HG03175 (cell line): ENCODE results near the gene GIMAP2.
"Not testable (repeated sequence)": the region's sequence is repeated elsewhere in the genome, so short reads cannot be mapped to it uniquely, and the experiment has no call there.

Source experiments
- ATAC-seq: cut with Tn5 transposase; IDR thresholded peaks from one replicate; pipeline ENCODE4 v1.9.1; 2021; ENCODE audit warnings: mild to moderate bottlenecking, moderate library complexity; ENCODE audit not compliant: unreplicated experiment

Gene GIMAP2

DNA sequence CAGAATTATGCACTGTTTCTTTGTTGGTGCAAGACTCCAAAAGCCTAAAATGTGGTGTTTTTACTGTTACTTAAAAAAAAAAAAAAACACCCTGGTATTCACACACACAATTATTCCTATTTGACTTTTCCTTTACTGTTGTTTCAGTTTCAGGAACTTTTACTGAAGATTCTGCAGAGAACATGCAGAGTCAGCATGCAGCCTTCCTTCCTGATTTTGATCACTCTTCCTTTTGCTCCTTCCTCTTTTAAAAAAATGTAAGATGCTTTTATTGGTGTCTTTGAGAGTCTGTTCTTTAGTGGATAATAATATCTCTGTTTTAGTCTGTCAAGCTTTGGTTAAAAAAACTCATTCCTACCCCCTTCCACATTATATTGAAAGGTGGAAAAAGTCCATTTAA is 9.2 kb upstream of the GIMAP2 start:
- ATAC-seq = not testable (repeated sequence)

DNA sequence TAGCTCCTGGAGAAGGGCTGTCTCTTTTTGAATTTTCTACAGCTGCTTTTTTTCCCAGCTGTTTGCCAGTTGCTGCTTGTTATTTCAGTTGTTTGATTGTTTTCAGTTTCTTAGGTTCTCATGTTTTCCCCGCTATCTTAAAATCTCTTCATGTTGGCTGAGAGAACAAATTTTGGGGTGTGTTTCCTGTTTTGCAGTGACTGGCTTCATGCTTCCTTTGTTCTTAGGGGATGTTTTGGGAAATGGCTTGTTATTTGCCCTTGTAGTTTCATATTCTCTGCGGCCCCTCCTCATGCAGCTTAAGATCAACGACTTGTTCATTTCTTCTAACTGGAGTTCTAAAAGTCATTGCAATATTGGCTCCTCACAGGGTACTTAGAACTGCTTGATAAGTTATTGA is 8.7 kb upstream of the GIMAP2 start:
- ATAC-seq = not testable (repeated sequence)

DNA sequence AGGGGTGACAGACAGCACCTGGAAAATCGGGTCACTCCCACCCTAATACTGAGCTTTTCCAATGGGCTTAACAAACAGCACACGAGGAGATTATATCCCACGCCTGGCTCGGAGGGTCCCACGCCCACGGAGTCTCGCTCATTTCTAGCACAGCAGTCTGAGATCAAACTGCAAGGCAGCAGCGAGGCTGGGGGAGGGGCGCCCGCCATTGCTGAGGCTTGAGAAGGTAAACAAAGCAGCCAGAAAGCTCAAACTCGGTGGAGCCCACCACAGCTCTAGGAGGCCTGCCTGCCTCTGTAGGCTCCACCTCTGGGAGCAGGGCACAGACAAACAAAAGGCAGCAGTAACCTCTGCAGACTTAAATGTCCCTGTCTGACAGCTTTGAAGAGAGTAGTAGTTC is 6.9 kb upstream of the GIMAP2 start:
- not testable (repeated sequence) for ATAC-seq

DNA sequence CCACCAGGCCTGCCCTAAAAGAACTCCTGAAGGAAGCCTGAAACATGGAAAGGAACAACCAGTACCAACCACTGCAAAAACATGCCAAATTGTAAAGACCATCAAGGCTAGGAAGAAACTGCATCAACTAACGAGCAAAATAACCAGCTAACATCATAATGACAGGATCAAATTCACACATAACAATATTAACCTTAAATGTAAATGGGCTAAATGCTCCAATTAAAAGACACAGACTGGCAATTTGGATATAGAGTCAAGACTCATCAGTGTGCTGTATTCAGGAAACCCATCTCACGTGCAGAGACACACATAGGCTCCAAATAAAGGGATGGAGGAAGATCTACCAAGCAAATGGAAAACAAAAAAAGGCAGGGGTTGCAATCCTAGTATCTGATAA is 5.1 kb upstream of the GIMAP2 start:
- ATAC-seq = not testable (repeated sequence)

DNA sequence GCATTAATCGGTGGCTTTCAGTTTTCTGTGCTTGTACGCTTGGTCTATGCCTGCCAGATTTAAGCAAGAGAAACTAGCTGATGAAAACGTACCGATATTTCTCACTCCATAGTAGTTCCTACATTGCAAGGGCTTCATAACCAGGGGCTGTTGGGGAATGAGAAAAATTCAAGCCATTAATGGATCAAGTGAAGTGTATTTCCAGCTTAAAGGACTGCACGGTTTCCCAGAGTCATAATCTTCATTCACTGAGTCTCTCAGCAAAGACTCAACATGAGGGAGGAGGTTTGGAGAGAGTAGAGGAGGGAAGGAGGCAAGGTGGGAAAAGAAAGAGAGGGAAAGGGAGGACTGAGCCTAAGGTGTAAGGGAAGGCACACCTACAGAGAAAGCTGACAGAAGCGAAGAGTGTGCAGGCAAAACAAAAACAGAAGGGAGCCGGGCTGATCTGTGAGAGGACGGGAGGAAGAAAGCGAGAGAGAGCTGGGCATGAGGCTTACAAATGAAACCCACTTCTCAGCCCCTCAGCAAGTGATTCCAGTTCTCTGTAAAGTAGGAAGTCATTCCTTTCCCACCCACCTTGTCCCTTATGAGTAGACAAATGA is 625 bp downstream of the GIMAP2 start:
- peak; percentile 27 for ATAC-seq

DNA sequence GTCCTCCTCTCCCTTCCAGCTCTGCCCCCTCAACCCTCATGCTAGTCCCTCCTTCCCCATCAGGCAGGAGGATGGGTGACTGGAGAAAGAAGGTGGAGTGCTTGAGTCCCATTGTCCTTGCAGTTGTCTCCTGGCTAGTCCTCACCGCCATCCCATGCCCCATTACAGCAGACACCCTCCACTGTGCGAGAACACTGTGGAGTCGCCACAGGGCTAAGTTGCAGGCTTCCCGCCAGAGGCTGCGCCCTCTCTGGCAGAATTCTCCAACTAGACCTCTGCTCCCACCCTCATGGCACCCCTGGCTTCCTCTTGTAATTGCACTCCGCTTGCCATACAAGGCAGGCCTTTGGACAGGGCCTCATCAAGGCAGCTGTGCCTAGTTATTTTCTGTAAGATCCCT is 3.1 kb downstream of the GIMAP2 start:
- no peak for ATAC-seq

DNA sequence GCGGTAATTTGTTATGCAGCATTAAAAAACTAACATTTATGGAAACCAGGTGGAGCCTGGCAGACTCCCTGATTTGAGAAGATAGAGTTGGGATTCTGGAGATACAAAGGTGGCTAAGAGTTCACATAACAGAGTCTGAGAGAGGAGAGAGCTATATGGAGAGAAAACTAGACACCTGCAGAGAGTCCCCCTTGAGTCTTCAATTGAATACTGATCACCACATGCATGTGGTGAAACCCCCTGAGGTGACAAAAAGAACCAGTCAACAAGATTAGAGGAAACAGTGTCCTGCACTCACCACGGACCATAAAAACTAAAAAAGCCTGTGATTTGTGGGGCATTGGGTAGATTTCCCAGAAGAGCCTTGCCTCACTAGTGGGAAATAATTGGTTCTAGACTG is 10.1 kb downstream of the GIMAP2 start:
- no peak for ATAC-seq

DNA sequence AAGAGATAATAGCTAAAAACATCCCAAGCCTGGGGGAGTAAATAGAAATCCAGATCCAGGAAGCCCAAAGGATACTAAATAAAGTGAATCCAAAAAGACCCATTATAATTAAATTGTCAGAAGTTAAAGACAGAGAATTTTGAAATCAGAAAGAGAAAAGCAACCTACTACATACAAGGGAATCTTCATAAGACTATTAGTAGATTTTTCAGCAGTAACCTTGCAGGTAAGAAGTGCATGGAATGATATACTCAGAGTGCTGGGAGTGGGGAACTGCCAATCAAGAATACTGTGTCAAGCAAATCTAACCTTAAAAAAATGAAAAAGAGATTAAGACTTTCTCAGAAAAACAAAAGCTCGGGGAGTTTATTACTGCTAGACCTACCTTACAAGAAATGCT is 17.7 kb downstream of the GIMAP2 start:
- ATAC-seq = no peak

DNA sequence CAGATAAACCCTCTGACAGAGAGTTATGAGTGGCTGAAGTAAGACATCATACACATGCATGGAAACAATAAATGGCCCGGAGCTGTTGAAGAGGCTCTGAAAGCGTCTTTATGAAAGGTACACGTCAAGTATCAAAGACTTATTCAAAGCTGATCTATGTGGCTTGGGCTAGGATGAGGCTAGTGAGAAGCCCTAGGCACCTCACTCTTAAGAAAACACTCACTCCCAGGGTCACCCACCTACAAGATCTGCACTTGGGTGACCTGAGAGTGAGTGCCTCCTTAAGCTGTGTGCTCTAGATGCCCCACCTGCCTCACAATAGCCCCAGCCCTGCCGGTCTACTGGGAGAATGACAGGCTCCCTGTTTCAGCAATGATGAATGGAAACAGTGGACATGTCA is 29.8 kb downstream of the GIMAP2 start:
- ATAC-seq = no peak

DNA sequence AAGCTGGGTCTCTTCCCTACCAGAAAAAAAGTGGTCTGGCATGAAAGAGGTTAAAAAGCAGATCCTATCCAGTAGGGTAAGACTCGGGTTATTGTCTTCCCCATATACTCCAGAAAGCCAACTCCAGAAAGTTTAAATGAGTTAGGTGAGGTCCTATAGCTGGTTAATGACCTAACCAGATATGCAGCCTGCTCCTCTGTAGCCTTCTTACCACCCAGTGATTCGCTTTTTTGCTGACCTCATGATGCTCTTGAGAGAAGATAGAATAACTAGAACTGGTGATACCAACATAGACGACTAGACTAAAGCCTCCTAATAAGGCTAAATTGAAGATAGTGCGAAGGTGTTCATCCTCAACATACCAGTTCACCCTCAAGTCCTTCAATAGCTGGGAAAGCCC is 30.2 kb downstream of the GIMAP2 start:
- no peak for ATAC-seq

DNA sequence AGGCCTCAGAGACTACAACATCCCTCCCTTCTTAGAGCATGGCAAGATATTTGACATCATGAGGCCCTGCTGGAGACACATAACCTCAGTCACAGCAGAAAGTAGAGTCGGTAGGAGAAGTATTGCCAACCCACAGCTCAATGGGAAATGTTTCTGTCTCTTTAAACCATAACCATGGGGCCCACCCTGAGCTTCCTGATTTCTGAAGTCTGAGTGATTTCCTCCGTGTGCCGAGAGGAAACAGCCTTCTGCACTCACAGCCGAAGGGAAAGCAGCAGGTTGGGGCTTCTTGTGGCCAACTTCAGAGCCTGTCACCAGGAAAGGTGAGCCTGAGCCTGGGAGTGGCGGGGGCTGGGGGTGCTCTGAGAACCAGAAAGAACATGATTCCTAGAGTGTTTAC is 30.9 kb downstream of the GIMAP2 start, which contains the start of gene GIMAP1:
GIMAP1 (plus strand) TSS at position 246 of the 400 bp plus-strand sequence. CDS start 2,435 bp downstream, outside the sequence.
- peak; percentile 61 for ATAC-seq

DNA sequence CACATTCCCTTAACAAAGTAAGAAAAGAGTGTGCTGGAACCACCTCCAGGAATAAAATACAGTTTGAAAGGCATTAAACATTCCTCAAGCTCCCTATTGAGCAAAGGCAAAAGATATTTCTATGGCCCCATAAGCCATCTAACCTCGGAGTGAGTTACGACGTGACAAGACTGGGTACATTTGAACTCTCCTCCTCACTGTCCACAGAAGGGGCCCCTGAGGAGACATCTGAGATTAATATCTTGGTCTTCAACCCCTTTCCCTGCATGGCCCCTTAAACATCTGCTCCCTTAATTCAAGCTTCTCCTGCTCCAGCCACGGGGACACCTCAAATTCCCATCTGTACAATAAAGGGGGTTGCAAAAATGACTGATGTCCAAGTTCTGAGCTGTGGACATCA is 31.4 kb downstream of the GIMAP2 start:
- ATAC-seq = no peak

DNA sequence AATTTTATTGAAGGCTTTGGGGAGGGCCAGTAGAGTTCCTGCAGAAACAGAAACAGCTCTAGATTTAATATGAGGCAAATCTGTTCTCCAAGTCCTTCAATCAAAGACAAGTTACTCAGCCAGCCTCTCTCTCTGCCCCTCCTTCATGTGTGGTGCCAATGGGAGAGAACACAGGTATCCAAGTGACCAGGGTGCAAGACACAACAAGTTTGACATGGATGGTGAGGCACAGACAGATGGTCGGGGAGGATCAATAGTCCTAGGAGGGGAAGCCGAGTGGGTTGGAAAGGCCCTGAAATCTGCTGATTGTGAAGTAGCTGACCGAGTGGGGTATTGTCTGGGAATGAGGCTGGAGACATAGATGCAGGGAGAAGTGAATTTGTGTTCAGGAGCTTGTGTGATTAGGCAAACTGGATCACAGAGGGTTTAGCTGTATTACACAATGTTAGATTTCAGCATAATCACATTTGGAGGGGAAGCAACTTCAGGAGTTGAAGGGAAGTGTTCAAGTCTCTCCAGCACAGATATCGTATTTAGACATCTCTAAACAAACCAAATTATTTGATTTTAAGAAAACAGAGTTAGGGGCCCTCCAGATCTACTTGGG is 32.4 kb downstream of the GIMAP2 start:
- no peak for ATAC-seq

DNA sequence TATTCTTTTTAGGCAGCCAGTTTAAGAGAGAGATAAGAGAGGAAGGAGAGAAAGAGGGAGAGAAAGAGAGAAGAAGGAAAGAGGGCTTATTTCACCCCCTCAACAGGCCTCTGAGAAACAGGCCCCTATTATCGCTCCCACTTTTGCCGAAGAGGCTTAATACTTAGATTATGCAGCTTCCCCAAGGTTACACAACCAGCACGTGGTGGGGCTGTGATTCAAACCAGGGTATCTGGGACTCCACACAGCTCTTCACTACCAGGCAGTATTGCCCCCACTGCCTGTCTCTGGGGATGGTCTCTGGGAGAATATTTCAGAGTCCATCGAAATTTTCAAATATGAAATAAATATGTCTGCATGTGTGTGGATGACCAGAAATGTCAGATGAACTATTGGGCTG is 33.9 kb downstream of the GIMAP2 start:
- ATAC-seq = no peak

DNA sequence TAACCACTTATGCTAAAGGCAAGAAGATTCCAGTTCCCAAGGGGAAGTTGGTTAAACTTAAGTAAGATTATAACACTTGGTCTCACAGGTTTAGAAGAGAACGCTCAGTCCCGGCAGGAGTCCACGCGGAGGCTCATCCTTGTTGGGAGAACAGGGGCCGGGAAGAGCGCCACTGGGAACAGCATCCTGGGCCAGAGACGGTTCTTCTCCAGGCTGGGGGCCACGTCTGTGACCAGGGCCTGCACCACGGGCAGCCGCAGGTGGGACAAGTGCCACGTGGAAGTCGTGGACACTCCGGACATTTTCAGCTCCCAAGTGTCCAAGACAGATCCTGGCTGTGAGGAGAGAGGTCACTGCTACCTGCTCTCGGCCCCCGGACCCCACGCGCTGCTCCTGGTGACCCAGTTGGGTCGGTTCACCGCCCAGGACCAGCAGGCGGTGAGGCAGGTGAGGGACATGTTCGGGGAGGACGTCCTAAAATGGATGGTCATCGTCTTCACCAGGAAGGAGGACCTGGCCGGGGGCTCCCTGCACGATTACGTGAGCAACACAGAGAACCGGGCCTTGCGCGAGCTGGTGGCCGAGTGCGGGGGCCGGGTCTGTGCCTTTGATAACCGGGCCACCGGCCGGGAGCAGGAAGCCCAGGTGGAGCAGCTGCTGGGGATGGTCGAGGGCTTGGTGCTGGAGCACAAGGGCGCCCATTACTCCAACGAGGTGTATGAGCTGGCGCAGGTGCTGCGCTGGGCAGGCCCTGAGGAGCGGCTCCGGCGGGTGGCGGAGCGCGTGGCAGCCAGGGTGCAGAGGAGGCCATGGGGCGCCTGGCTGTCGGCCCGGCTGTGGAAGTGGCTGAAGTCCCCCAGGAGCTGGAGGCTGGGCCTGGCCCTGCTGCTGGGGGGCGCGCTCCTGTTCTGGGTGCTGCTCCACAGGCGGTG is 34.7 kb downstream of the GIMAP2 start:
- ATAC-seq = no peak

DNA sequence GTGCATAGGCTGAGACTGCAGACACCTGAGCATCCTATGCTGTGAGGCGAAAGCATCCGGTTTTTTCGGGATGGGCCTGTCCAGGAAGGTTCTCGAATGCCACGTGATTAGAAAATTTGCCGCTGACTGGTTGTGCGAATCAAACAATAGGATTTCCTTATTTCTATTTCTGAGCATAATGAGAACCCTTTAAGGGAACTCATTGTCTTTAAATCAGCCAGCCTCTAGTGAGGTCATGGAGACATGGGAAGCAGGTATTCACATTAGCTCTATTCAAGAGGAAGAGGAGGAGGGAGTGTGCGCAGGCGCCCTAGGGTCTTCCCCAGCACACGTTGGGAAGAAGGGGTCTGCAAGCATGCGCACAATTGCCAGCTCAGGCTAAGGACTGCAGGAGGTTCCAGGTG is 36.5 kb downstream of the GIMAP2 start:
- ATAC-seq = no peak

DNA sequence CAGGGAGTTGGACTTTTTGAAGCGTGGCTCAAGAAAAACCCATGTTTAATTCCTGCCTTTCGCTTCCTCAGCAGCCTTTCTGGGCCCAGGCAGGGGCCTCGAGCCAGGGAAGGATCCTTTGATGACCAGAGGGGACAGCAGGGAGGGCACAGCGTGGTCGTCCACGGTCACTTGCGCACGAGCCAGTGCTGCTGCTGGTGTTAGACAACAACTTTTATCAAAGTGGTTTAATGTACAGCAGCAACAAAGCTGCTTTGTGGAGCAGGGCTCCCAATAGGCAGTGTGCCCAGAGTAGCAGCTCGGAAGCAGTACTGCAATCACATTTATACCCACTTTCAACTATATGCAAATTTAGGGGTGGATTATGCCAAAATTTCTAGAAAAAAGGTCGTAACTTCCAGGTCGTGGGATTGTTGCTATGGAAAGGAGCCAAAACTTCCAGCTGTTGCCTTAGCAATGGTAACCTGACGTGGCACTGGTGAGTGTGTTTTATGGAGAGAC is 37.0 kb downstream of the GIMAP2 start:
- no peak for ATAC-seq

DNA sequence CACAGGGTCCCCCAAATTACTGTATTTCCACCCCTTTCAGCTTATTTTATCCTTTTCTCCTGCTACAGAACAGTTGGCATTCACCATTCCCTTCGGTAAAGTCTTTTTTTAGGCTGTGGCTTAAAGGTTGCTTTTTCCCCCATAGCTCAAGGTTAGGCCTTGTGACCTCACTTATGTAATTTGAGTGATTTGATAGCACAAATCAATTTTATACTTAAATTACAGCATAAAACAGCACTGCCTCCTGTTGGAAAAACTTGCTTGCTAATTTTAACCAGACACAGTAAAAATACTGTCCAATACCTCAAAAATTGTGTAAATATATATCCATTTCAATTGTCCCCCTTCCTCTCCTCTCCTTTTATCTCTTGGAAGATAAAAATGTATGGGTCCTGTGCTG is 38.0 kb downstream of the GIMAP2 start:
- no peak for ATAC-seq

DNA sequence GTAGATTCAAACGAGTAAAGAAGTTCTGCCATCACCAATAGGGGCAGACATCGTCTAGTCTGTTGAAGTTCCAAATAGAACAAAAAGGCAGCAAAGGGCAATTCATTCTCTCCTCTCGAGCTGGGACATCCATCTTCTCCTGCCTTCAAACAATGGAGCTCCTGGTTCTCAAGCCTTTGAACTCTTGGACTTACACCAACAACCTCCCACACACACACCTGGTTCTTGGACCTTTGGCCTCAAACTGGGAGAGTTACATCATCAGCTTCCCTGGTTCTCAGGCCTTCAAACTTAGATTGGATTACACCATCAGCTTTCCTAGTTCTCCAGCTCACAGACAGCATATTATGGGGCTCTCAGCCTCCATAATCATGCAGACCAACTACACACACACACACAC is 41.9 kb downstream of the GIMAP2 start:
- no peak for ATAC-seq

DNA sequence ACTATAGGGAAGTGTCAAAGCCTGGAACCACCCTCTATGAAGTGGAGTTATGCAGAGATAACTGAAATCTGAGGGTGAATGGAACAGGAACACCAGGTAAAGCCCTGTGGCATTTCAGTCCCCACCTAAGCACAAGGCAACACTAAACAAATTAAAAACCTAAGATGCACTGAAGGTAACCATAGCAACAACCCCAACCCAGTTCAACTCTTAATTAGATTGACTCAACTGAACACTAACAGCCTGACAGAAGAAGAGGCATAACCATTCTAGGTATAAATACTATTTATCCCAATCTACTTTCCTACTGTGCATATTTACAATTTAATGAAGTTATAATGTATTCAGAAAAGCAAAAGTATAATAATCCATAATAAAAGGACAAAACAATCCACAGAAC is 42.5 kb downstream of the GIMAP2 start:
- ATAC-seq = no peak

DNA sequence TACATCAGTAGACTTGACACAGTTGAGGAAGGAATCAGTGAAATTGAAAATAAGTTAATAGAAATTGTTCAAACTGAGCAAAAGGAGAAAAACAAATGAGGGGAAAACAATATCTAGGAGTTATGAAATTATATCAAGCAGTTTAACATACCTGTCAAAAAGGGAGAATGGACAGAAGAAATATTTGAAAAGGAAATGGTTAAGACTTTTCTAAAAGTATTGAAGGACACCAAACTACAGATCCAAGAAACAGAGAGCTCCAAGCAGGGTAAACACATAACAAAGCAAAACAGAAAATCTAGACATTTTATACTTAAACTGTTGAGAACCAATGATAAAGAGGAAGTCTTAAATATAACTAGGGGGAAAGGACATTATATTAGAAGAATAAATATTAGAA is 43.1 kb downstream of the GIMAP2 start:
- ATAC-seq = no peak

DNA sequence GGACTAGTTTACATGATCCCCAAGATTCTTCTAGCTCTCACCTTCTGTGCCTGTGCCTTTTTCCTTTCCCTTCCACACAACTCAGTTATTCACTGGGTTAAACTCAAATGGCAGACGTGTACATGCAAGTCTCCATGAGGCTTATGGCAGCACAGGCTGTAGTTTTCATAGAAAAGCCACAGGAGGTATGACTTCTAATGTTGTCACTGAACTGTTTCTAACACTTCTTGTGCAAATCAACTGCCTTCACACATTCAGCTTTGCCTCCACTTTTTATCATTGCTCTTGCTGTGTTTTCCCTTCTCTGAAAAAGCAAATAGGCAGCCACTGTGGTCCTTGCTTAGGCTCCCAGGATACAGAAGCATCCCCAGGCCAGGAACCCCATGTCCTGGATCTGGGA is 46.4 kb downstream of the GIMAP2 start:
- ATAC-seq = no peak
